WERI-Rb-1 (cell line): ENCODE measurements around the gene SARM1.

Experiments
- DNase-seq: peaks from one replicate; pipeline ENCODE4 v3.0.0-alpha.2; 2020
- H3K27ac ChIP-seq: fragments of 250-450 bp; sonication (Bioruptor Pico); 2 replicates; pipeline ENCODE4 v1.5.1; 2020; ENCODE audit warnings: mild to moderate bottlenecking, moderate library complexity
- H3K27me3 ChIP-seq: fragments of 250-450 bp; sonication (Bioruptor Pico); 2 replicates; pipeline ENCODE4 v1.5.1; 2021; ENCODE audit warnings: mild to moderate bottlenecking, low read depth, moderate library complexity; ENCODE audit not compliant: insufficient read depth, severe bottlenecking
- H3K36me3 ChIP-seq: fragments of 250-450 bp; sonication (Bioruptor Pico); 2 replicates; pipeline ENCODE4 v1.5.1; 2020; ENCODE audit warnings: mild to moderate bottlenecking, moderate library complexity
- H3K4me3 ChIP-seq: 2 replicates; pipeline ENCODE4 v1.5.1; 2011; ENCODE audit warnings: low read depth, mild to moderate bottlenecking, control low read depth, low read length
- H3K9me3 ChIP-seq: fragments of 250-450 bp; sonication (Bioruptor Pico); 2 replicates; pipeline ENCODE4 v1.5.1; 2021; ENCODE audit warnings: mild to moderate bottlenecking, moderate library complexity; ENCODE audit not compliant: severe bottlenecking
- TF ChIP-seq, protein P1 (sequence below): IDR thresholded peaks from 2 replicates; pipeline ENCODE4 v1.5.1; 2011; ENCODE audit warnings: low read depth, mild to moderate bottlenecking, control low read depth, inconsistent platforms, low read length

The SARM1 gene

DNA sequence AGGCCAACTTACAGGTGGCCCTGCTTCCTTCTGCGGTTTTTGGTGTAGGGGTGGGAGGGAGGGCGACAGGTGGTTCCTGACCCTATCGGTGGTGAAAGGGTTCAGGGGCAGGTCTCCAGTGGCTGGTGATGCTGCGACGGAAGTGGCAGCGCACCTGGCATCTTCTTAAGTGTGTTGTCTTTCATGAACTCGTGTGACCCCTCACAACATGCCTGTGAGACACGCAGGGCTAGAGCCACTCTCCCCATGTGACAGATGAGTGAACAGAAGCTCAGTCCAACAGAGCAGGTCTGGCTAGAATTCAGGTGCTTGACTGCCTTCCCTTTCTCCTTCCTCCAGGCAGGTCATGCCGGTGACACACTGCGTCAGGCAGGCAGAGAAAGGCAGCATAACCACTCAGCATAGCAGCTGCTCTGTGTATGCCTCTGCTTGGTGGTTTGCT is 28.0 kb upstream of the SARM1 start:
- TF ChIP-seq, protein P1, sequence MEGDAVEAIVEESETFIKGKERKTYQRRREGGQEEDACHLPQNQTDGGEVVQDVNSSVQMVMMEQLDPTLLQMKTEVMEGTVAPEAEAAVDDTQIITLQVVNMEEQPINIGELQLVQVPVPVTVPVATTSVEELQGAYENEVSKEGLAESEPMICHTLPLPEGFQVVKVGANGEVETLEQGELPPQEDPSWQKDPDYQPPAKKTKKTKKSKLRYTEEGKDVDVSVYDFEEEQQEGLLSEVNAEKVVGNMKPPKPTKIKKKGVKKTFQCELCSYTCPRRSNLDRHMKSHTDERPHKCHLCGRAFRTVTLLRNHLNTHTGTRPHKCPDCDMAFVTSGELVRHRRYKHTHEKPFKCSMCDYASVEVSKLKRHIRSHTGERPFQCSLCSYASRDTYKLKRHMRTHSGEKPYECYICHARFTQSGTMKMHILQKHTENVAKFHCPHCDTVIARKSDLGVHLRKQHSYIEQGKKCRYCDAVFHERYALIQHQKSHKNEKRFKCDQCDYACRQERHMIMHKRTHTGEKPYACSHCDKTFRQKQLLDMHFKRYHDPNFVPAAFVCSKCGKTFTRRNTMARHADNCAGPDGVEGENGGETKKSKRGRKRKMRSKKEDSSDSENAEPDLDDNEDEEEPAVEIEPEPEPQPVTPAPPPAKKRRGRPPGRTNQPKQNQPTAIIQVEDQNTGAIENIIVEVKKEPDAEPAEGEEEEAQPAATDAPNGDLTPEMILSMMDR = no peak
- Histone ChIP-seq H3K27ac (no peak overlapping the region), H3K27me3 (no peaks in the 10 kb centered on the region), H3K9me3 (no peaks in the 10 kb centered on the region), H3K36me3 (peaks cover 68% of the 10 kb centered on the region), H3K4me3 (no peak overlapping the region)
- DNase-seq = no peak

DNA sequence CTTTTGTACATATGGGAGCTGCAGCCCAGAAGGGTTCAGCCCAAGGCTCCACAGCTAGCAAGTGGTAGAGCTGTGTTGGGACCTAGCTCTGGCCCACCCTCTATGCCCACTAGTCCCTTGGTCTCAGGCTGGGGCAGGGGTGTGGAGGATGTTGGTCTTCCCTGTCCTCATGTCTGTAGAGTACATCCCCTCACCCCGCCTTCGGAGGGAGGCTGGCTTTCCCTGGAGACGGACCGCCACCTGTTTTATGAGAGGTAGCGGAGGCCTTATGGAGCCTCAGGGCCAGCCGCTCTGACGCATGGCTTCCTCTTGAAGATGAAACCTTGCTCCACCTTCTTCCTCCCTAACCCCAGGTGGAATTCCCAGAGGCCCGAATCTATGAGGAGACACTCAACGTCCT is 27.5 kb upstream of the SARM1 start:
- peaks cover 73% of the 10 kb centered on the region for H3K36me3 ChIP-seq
- DNase-seq = no peak
- TF ChIP-seq, protein P1 = no peak
- H3K27me3 ChIP-seq = no peaks in the 10 kb centered on the region
- no peaks in the 10 kb centered on the region for H3K9me3 ChIP-seq
- no peak overlapping the region for H3K4me3 ChIP-seq
- no peak overlapping the region for H3K27ac ChIP-seq

DNA sequence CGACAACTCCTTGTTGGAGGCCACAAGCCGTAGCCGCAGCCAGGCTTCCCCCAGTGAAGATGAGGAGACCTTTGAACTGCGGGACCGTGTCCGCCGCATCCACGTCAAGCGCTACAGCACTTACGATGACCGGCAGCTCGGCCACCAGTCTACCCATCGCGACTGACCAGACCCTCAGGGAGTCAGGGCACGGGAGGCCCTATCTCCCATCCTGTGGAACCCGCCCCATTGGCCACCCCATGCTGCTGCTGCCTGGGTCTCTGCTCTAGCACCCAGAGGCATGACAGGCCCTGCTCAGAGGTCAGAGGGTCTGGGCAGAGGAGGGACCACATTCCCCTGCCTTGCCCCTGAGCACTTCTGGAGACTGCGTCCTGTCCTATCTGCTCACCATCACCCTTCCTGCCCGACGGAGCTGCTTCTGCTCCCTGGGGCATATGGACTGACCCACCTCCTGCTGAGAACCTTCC is 27.0 kb upstream of the SARM1 start:
- TF ChIP-seq, protein P1 = no peak

DNA sequence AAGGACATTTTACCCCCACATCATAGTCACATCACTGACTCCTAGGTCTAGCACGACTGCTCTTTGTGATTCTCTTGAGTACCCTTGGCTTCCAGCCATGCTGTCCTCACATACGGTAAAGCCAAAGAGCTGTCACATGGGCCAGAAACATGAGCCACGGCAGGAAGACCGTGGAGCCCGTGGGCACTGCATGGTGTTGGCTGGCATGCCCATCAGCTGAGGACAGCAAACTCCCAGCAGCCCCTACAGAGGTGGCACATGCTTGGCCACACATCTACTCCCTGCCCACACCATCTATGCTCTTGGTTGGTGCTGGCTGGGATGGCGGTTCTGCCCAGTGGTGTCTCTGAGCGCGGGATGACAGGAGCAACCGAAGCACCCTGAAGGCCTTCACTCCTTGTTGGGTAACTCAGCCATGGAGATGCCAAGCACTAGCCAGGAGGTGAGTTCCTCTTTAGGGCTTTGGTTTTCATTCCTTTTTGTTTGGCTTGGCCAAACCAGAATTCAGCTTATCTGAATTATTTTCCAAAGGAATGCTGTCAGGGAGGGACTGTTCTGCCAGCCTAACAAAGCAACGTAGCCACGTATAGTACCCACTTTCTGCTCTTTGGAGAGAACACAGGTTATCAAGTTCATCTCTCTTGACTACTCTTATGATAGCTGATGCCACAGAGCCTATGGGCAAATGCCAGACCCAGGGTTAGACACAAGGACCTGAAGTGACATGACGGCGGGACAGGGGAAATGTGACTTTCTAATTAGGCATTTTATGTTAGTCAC is 25.9 kb upstream of the SARM1 start:
- no peak for DNase-seq
- TF ChIP-seq, protein P1 = no peak
- Histone ChIP-seq H3K9me3 (no peaks in the 10 kb centered on the region), H3K4me3 (no peak overlapping the region), H3K36me3 (peaks cover 85% of the 10 kb centered on the region), H3K27me3 (no peaks in the 10 kb centered on the region), H3K27ac (no peak overlapping the region)

More for the DNA sequence above, 27.0 kb upstream of the SARM1 start:
- Histone ChIP-seq H3K36me3 (peaks cover 74% of the 10 kb centered on the region), H3K4me3 (no peak overlapping the region), H3K27ac (no peak overlapping the region), H3K9me3 (no peaks in the 10 kb centered on the region), H3K27me3 (no peaks in the 10 kb centered on the region)
- no peak for DNase-seq

DNA sequence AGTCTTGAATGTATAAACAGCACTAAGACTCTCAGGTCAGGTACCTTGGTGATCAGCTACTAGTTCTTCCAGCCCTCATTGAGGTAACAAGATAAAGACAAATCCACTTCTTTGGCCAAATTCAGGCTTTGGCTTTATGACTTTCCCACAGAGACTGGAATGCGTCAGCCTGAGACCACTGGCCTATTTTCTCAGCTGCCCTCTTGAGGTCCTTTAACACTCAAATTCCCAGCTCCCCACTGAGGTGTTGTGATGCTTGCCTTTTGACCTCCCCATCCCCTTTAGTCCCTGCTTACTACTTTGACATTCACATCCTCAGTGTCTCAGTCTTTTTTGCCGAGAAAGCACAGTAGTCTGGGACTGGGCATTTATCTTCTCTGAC is 25.3 kb upstream of the SARM1 start:
- Histone ChIP-seq H3K27ac (no peak overlapping the region), H3K36me3 (peaks cover 85% of the 10 kb centered on the region), H3K9me3 (no peaks in the 10 kb centered on the region), H3K4me3 (no peak overlapping the region), H3K27me3 (no peaks in the 10 kb centered on the region)
- TF ChIP-seq, protein P1 = no peak
- no peak for DNase-seq
